Ovary (tissue), 9 donors: Measurements from ENCODE around the gene BABAM2. TPM values are rescaled to one million over a fixed set of nuclear protein-coding genes. Genes with fewer than 3 reads are reported as not detected.

Experiments
- DNase-seq, 5 donors: peaks; one replicate each; pipeline ENCODE4 v3.0.0-alpha.2; 2019 to 2020
- H3K27ac ChIP-seq, 2 donors: fragments of 200-600 bp; one replicate each; pipeline versions ENCODE4 v1.5.1 to v1.8.0; 2019 to 2022
- H3K27me3 ChIP-seq: fragments of 200-600 bp; one replicate; pipeline ENCODE4 v1.8.0; 2022
- H3K36me3 ChIP-seq: fragments of 200-600 bp; sonication (generic); one replicate; pipeline ENCODE4 v1.5.1; 2019
- H3K4me1 ChIP-seq: one replicate; pipeline ENCODE4 v1.8.1; 2013; ENCODE audit warnings: mild to moderate bottlenecking, moderate library complexity; ENCODE audit not compliant: insufficient read depth
- H3K4me3 ChIP-seq: fragments of 200-600 bp; sonication (generic); one replicate; pipeline ENCODE4 v1.5.1; 2017
- H3K9me3 ChIP-seq, 2 donors: fragments of 200-600 bp in 1 of 2; sonication (generic) in 1 of 2; one replicate each; pipeline versions ENCODE4 v1.5.1 to v1.8.1; 2013 to 2019; ENCODE audit warnings: mild to moderate bottlenecking in 1 of 2, moderate library complexity in 1 of 2
- CTCF ChIP-seq, 3 donors: fragments of 450-650 bp in 2 of 3; fragments of 200-600 bp in 1 of 3; IDR thresholded peaks; one replicate each; pipeline versions ENCODE4 v1.5.1 to v1.8.0; 2016 to 2022; ENCODE audit warnings: antibody characterized with exemption in 3 of 3, mild to moderate bottlenecking in 1 of 3
- EP300 ChIP-seq: sonication (generic); formaldehyde crosslinking; IDR thresholded peaks from one replicate; pipeline ENCODE4 v1.6.1; 2017; ENCODE audit warnings: antibody characterized with exemption
- POLR2A ChIP-seq: fragments of 450-650 bp; IDR thresholded peaks from one replicate; pipeline ENCODE4 v1.6.1; 2017; ENCODE audit warnings: antibody characterized with exemption, mild to moderate bottlenecking, moderate library complexity
- WGBS, 3 donors: extraction: QIAGEN DNeasy Blood & Tissue Kit in 1 of 3; methylation state at CpG; one replicate each; pipeline versions ENCODE4 v1.1.5 to v1.1.7; 2013 to 2017; 5-methylcytosine and 5-hydroxymethylcytosine counted together
- intact Hi-C, 4 donors: fragments of 100-400 bp; cut with DNase I; formaldehyde crosslinking; loops; one replicate each; pipeline versions ENCODE4 v1.11.0 to v1.15.1; 2022 to 2023
- polyA plus RNA-seq, 2 donors: library from polyadenylated mRNA; stranded (reverse); fragments of 200-250 nt in 1 of 2; fragments of 350-450 nt in 1 of 2; fragmentation: Illumina TruSeq in 1 of 2; extraction: RNeasy Lipid Tissue Mini Kit (QIAGEN cat#74804) in 1 of 2; gene quantifications; one replicate each; pipeline ENCODE4 v1.2.3, GENCODE V29; 2013 to 2014
- total RNA-seq, 7 donors: library from RNA; depleted of rRNA in 2 of 7; stranded (reverse); fragments of >200 nt in 2 of 7; fragmentation: NEBNext Ultra II Directional in 3 of 7; extraction: Animal tissue kit (Norgen Biotek cat#: 25700) in 3 of 7; gene quantifications; one replicate each; pipeline versions ENCODE4 v1.1.0 to v1.2.4, GENCODE V29; 2016 to 2023
- donor health status: DM: no; HTN: no; CAD: no; lungs with moderate emphysema.
- donor health status: DM: no; HTN: no; CAD: no.
- donor health status: Bipolar disorder and iron deficiency.
- donor health status: DM: yes; HTN: yes; CAD: no.
- donor health status: DM: no; HTN: no; CAD: no.
- donor health status: DM: yes; HTN: yes; CAD: no.

BABAM2 gene
- total and polyA plus RNA-seq, 9 donors: 22.0 to 96.7 (median 46.8) TPM

- Histone ChIP-seq H3K27me3 (no peaks in the 10 kb centered on the region), H3K27ac (no peak overlapping the region), H3K4me1 (peaks cover 2% of the 10 kb centered on the region), H3K9me3 (no peaks in the 10 kb centered on the region), H3K4me3 (no peak overlapping the region), H3K36me3 (no peaks in the 10 kb centered on the region)
- TF ChIP-seq POLR2A (no peak), CTCF (IDR thresholded peaks at IDR 0.05) (no peak), EP300 (no peak)
- no peak for DNase-seq
- intact Hi-C loops: no loop called here
- WGBS, 3 donors: 75 to 92% (median 75%) methylated on average over 1 of the region's 1 CpG
Observed at GRCh38 chr2:27901234-27901633, 10.7 kb downstream of the BABAM2 start.

- intact Hi-C loops: no loop called here
- TF ChIP-seq CTCF (IDR thresholded peaks at IDR 0.05): no peak
- TF ChIP-seq POLR2A: no peak
- no peak for TF ChIP-seq EP300
- H3K36me3 ChIP-seq: no peaks in the 10 kb centered on the region
- no peaks in the 10 kb centered on the region for H3K27me3 ChIP-seq
- H3K27ac ChIP-seq: no peak overlapping the region
- H3K4me3 ChIP-seq: no peak overlapping the region
- H3K9me3 ChIP-seq: no peaks in the 10 kb centered on the region
- 93 to 100% (median 96%) methylated on average over 1 of the region's 1 CpG for WGBS, 3 donors
- DNase-seq: no peak
- peaks cover 2% of the 10 kb centered on the region for H3K4me1 ChIP-seq
Observed at GRCh38 chr2:27902098-27902497, 11.6 kb downstream of the BABAM2 start.

DNA sequence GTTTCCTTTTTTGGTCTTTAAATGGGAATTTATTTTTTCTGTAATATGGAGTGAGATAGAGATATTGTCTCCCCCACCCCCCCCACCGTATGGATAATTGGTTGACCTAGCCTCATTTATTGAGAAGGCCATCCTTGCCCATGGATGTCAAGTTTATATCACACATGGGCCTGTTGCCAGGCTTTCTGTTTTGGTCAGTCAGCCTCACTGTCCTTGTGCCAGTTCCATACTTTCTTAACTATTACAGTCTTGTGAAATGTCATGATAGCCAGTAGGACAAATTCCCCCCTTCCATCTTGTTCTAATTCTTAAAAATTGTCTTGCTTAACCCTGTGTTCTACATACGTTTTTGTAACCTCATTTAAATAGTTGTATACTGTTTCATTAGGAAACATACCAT lies 12.5 kb downstream of the BABAM2 start:
- H3K9me3 ChIP-seq: no peaks in the 10 kb centered on the region
- WGBS, 3 donors: 70 to 78% (median 74%) methylated on average over 2 of the region's 2 CpGs
- intact Hi-C loops: no loop called here
- no peaks in the 10 kb centered on the region for H3K27me3 ChIP-seq
- H3K4me3 ChIP-seq: no peak overlapping the region
- no peak overlapping the region for H3K27ac ChIP-seq
- TF ChIP-seq POLR2A (no peak), EP300 (no peak), CTCF (IDR thresholded peaks at IDR 0.05) (no peak)
- no peak for DNase-seq
- H3K4me1 ChIP-seq: peaks cover 2% of the 10 kb centered on the region
- H3K36me3 ChIP-seq: no peaks in the 10 kb centered on the region

- Histone ChIP-seq H3K27ac (no peak overlapping the region), H3K27me3 (no peaks in the 10 kb centered on the region), H3K36me3 (no peaks in the 10 kb centered on the region), H3K4me3 (no peak overlapping the region), H3K4me1 (peaks cover 2% of the 10 kb centered on the region), H3K9me3 (no peaks in the 10 kb centered on the region)
- no peak for DNase-seq
- TF ChIP-seq EP300: no peak
- TF ChIP-seq POLR2A: no peak
- no peak for TF ChIP-seq CTCF (IDR thresholded peaks at IDR 0.05)
- 92 to 94% (median 93%) methylated on average over 10 of the region's 10 CpGs for WGBS, 3 donors
- intact Hi-C loops: no loop called here
Observed at GRCh38 chr2:27903649-27904404, 13.3 kb downstream of the BABAM2 start.
